DOHH2 (cell line): Measurements from ENCODE around the gene IL13RA1.

Experiments used
- EZH2phosphoT487 ChIP-seq: fragments of 200-600 bp; sonication (generic); IDR thresholded peaks from 2 replicates; pipeline ENCODE4 v1.6.1; 2017; ENCODE audit warnings: borderline replicate concordance, mild to moderate bottlenecking, antibody characterized with exemption, low read length, moderate library complexity, mixed read lengths
- TF ChIP-seq, protein P1 (sequence below): fragments of 200-600 bp; sonication (generic); IDR thresholded peaks from one replicate; pipeline ENCODE4 v1.5.1; 2014; ENCODE audit warnings: antibody characterized with exemption, mild to moderate bottlenecking, low read depth, low read length; ENCODE audit not compliant: poor library complexity, severe bottlenecking

DNA sequence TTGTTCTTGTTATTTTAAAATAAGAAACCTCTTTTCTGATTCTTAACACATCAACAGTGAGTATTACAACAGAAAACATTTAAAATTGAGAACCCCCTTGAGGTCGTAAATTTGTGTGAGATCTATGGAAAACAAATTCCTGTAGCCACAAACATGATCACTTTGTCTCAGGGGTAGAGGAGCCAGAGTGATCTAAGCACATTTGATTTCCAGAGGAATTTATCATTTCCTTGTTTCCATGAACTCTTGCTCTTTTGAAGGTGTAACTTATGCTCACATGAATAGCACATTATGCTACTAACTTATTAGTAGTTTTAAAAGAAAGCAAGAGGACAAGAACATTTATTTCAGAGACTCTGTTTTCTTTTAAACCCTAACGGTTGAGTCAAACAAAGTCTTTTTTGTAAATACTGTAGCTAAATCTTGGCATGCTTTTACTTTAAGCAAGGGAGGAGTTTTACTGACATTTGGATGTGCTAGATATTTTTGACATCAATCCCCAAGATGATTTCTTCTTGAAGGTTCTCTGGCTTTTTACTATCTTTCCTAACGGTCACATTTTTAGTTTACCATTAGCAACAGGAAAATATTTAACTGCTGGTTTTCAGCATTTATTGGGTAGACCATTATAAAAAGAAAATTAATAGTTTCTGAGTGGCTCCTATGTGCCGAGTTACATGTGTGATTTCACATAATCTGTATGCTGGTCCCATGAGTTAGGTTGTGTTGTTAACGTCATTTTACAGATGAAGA is 68.3 kb downstream of the IL13RA1 start:
- TF ChIP-seq, protein P1, sequence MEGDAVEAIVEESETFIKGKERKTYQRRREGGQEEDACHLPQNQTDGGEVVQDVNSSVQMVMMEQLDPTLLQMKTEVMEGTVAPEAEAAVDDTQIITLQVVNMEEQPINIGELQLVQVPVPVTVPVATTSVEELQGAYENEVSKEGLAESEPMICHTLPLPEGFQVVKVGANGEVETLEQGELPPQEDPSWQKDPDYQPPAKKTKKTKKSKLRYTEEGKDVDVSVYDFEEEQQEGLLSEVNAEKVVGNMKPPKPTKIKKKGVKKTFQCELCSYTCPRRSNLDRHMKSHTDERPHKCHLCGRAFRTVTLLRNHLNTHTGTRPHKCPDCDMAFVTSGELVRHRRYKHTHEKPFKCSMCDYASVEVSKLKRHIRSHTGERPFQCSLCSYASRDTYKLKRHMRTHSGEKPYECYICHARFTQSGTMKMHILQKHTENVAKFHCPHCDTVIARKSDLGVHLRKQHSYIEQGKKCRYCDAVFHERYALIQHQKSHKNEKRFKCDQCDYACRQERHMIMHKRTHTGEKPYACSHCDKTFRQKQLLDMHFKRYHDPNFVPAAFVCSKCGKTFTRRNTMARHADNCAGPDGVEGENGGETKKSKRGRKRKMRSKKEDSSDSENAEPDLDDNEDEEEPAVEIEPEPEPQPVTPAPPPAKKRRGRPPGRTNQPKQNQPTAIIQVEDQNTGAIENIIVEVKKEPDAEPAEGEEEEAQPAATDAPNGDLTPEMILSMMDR, result no peak
- no peak for TF ChIP-seq EZH2phosphoT487
